Calu3 (cell line): Measurements from ENCODE around the gene MMAB. TPM values are rescaled to one million over a fixed set of nuclear protein-coding genes. Genes with fewer than 3 reads are reported as not detected.

Experiments used
- BruUV-seq: library from RNA; stranded (reverse); fragments of 400-500 nt; replicated peaks from 2 replicates; lab custom pipeline; 2021; lab: Mats Ljungman, UMichigan
- CTCF ChIA-PET: fragments of 300-600 bp; sonication (Branson Sonifier 250); formaldehyde crosslinking; loops from one replicate; lab custom pipeline; 2022; ENCODE audit warnings: antibody characterized with exemption; lab: Charles Lee
- DNase-seq: peaks from one replicate; pipeline ENCODE4 v3.0.0; 2022
- H3K27ac Mint-ChIP-seq: one replicate; pipeline ENCODE4 v1.8.0; 2022; ENCODE audit warnings: mixed read lengths; ENCODE audit not compliant: unreplicated experiment
- H3K27me3 Mint-ChIP-seq: one replicate; pipeline ENCODE4 v1.8.0; 2022; ENCODE audit warnings: mixed read lengths; ENCODE audit not compliant: unreplicated experiment
- H3K36me3 Mint-ChIP-seq: one replicate; pipeline ENCODE4 v1.8.0; 2022; ENCODE audit warnings: mild to moderate bottlenecking, moderate library complexity, mixed read lengths; ENCODE audit not compliant: insufficient read depth, unreplicated experiment
- H3K4me1 Mint-ChIP-seq: one replicate; pipeline ENCODE4 v1.8.0; 2022; ENCODE audit warnings: mild to moderate bottlenecking, low read depth, mixed read lengths; ENCODE audit not compliant: unreplicated experiment
- H3K4me3 Mint-ChIP-seq: one replicate; pipeline ENCODE4 v1.8.0; 2022; ENCODE audit warnings: mild to moderate bottlenecking, low read depth, moderate library complexity, mixed read lengths; ENCODE audit not compliant: unreplicated experiment
- H3K9me3 Mint-ChIP-seq: one replicate; pipeline ENCODE4 v1.8.0; 2022; ENCODE audit warnings: low read depth, mixed read lengths; ENCODE audit not compliant: unreplicated experiment
- CTCF ChIP-seq: fragments of 200-600 bp; IDR thresholded peaks from one replicate; pipeline ENCODE4 v1.8.0; 2022; ENCODE audit warnings: antibody characterized with exemption; ENCODE audit not compliant: unreplicated experiment
- intact Hi-C: fragments of 100-400 bp; cut with micrococcal nuclease; formaldehyde crosslinking; loops from one replicate; pipeline ENCODE4 v1.10.0; 2022; ENCODE audit not compliant: unreplicated experiment
- total RNA-seq: library from RNA; stranded (reverse); gene quantifications from 2 replicates; pipeline ENCODE4 v1.2.3, GENCODE V29; 2022

MMAB gene
- total RNA-seq, 1 experiment from 2014 or later = 82.8 TPM

GRCh38 chr12:109533487-109533740 is 39.9 kb downstream of the MMAB start:
- no peak overlapping the region for H3K27ac Mint-ChIP-seq
- no TSS peak for BruUV-seq

GRCh38 chr12:109532721-109533486 is 40.4 kb downstream of the MMAB start:
- no peak for DNase-seq
- CTCF ChIA-PET = no interaction called here
- intact Hi-C loops = no loop called here
- BruUV-seq = no TSS peak
- TF ChIP-seq CTCF = no peak
- Mint-ChIP-seq H3K27ac (no peak overlapping the region), H3K4me1 (no peaks in the 10 kb centered on the region), H3K27me3 (no peaks in the 10 kb centered on the region), H3K36me3 (peaks cover 13% of the 10 kb centered on the region), H3K4me3 (no peak overlapping the region), H3K9me3 (no peaks in the 10 kb centered on the region)

More at GRCh38 chr12:109533487-109533740, 39.9 kb downstream of the MMAB start:
- peaks cover 13% of the 10 kb centered on the region for H3K36me3 Mint-ChIP-seq
- no peaks in the 10 kb centered on the region for H3K27me3 Mint-ChIP-seq
- no peak for DNase-seq
- H3K9me3 Mint-ChIP-seq = no peaks in the 10 kb centered on the region
- TF ChIP-seq CTCF = no peak
- H3K4me1 Mint-ChIP-seq = no peaks in the 10 kb centered on the region
- CTCF ChIA-PET = no interaction called here
- intact Hi-C loops = no loop called here
- H3K4me3 Mint-ChIP-seq = no peak overlapping the region

GRCh38 chr12:109531411-109531810 is 41.9 kb downstream of the MMAB start:
- no peaks in the 10 kb centered on the region for H3K4me1 Mint-ChIP-seq
- no peak for TF ChIP-seq CTCF
- no peak for DNase-seq
- no peaks in the 10 kb centered on the region for H3K27me3 Mint-ChIP-seq
- peaks cover 13% of the 10 kb centered on the region for H3K36me3 Mint-ChIP-seq
- H3K27ac Mint-ChIP-seq = no peak overlapping the region
- BruUV-seq = no TSS peak
- intact Hi-C loops = no loop called here
- no peaks in the 10 kb centered on the region for H3K9me3 Mint-ChIP-seq
- CTCF ChIA-PET = no interaction called here
- H3K4me3 Mint-ChIP-seq = no peak overlapping the region

GRCh38 chr12:109529691-109530640 is 43.3 kb downstream of the MMAB start:
- intact Hi-C loops = no loop called here
- Mint-ChIP-seq H3K27ac (no peak overlapping the region), H3K4me1 (no peaks in the 10 kb centered on the region), H3K4me3 (no peak overlapping the region), H3K36me3 (peaks cover 16% of the 10 kb centered on the region), H3K27me3 (no peaks in the 10 kb centered on the region), H3K9me3 (no peaks in the 10 kb centered on the region)
- no peak for TF ChIP-seq CTCF
- no TSS peak for BruUV-seq
- no peak for DNase-seq
- CTCF ChIA-PET = interaction anchor here (1.3 kb wide), 1 partner anchor 20 kb away, joined by 3 read pairs; no protein-coding TSS in a partner anchor
